GF-D8 (cell line): ENCODE results near the gene ENOX1.
"Not testable (repeated sequence)": the region's sequence is repeated elsewhere in the genome, so short reads cannot be mapped to it uniquely, and the experiment has no call there.

ENCODE experiments used
- DNase-seq: peaks from one replicate; lab custom pipeline; 2025; lab: John Stamatoyannopoulos, UW

ENOX1 gene

DNA sequence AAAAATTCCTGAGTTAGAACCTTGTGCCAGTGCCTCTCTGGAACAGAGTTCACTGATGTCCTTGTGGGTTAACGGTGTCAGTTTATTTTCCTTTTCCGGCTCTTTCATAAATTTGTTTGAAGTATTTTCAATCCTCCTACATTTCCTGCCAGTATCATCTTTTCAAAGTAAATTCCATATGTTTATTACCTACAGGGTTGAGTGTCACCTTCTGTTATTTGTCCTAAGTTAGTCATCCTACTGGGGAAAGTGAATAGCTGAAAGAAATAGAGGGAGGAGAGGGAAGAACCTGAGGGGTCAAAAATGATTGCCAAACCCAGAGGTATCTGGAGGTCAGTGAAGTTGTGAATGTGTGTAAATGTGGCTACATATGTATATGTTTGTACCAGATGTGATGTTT lies 582.2 kb downstream of the ENOX1 start:
- DNase-seq: no peak

DNA sequence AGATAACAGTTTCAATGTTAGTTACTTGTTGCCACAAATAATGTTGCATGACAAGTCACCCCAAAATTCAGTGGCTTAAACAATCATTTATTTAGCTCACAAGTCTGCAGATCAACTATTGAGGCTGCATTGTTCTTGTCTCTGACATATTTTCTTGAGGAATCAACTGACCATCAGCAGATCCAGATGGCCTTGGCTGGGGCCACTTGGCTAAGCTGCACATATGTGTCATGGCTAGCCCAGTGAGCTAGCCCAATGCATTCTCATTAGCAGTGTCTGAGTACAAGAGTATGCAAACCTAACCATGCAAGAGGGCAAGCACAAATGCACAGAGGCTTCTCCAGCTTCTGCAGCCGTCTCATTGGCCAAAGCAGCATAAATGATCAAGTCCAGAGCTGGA lies 583.0 kb downstream of the ENOX1 start:
- no peak for DNase-seq

DNA sequence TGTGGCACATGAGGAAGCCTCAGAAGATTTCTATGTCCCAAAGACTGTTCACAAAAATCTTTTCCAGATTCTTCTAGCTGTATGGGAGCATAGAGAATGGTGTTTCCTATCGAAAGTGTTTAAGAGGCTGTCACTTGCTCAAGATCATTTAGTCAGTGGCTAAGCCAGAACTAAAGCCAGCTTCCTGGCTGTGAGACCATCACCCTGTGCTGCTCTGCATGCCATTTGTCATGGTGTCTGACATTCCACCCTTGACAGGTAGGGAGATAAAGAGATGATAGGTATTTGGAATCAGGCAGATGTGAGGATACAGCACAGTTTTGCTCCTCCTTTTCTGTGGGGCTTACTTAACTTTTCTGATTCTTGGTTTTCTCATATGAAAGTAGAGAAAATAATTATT lies 586.0 kb downstream of the ENOX1 start:
- no peak for DNase-seq

DNA sequence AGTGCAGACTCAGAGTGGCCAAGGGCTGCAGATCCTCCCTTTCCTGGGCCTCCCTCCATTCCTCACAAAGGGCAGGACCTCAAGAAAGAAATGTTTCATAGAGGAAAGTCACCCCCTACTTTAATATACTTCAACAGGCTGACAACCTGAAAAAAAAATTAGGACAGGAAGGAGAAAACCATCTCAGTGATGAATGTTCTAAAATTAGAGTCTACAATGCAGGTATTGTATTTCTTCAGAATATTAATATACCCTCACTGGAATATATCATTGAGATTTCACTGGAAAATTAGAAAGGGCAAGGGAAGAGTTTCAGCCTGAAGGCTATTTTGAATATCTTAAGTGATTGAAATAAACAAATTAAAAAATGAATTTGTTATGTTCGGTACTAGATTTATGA lies 586.5 kb downstream of the ENOX1 start:
- no peak for DNase-seq

DNA sequence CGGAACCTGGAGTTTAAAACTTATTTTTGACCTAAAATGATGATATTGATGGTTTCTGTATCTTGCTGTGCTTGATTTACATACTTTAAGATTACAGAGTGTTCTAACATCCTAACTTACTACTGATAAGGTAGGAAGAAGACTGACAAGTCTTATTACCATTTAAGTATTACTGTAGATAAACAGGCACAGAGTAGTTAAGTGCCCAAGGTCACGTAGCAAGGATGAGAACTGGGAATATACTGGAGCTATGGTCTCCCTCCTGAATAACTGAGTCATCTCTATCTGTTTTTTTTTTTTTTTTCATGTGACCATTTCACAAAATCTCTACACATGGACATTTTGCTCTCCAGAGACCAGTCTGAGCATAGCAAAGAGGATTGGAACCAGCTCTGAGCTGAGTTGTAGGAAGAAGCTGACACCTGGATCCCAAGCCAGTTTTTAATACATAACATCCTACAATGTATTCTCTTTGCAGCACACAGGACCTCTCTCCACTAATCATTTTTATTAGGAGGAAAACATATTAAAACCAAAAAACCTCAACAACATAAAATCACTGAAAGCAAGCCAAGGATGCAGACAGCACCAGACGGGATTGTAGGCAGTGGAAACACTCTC lies 589.9 kb downstream of the ENOX1 start:
- DNase-seq: no peak

DNA sequence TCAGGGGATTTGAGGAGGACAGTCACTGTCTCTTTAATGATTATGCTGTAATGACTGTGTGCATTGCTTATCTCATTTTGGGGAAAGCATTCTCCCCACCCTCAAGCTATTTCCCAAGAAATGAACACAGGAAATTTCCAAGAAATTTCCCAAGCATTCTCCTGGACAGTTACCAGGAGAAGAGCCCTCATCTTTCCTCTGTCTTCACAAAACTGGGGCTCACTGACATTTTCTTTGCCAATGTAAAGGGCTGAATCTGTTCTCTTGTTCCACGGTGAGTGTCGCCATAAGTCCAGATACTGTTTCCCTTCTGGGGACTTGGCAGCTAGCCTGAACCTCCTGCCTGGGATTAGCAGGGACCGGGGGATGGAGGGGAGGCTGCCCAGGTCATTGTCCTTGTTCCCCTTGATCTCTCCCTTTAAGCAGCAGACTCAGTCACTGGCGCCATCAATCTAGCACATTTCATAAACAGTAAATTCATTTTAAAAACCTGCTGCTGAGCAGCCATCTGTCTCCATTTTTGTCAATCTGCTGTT lies 590.6 kb downstream of the ENOX1 start:
- DNase-seq: no peak

DNA sequence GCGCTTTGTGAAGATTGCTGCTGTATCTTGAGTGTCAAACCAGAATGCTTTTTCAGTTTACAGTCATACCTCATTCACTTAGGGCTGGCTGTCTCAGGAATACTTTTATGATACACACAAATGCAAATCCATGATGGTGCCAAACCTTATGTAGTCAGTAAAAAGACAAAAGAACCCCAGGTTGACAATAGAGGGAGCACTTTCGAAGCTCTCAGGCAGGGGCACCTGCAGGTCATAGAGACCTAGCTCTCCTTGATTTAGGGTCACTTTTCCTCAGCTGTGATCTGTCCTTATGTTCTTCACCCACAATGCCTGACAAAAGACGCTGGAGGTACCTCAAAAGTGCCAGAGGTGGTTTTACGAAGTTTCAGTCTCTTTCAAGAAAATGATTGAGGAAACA lies 591.2 kb downstream of the ENOX1 start:
- no peak for DNase-seq

DNA sequence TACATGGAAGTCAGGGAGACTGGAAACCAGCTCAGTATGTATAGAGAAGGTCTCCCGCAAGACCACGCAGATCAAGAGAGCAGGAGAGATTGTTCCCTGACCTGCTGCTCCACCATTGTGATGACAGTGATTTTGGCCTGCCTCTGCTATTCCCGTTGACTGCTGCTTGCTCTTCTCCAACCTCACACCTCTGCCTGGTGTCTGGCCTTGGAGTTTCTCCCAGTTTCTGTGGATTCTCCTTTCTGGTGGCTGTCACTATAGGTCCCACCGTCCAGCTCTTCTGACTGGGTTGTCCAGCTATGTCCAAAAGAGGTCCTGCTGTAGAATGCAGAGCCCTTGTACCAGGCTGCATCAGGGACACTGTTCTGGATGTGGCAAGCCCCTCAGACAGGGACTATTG lies 591.7 kb downstream of the ENOX1 start:
- no peak for DNase-seq

DNA sequence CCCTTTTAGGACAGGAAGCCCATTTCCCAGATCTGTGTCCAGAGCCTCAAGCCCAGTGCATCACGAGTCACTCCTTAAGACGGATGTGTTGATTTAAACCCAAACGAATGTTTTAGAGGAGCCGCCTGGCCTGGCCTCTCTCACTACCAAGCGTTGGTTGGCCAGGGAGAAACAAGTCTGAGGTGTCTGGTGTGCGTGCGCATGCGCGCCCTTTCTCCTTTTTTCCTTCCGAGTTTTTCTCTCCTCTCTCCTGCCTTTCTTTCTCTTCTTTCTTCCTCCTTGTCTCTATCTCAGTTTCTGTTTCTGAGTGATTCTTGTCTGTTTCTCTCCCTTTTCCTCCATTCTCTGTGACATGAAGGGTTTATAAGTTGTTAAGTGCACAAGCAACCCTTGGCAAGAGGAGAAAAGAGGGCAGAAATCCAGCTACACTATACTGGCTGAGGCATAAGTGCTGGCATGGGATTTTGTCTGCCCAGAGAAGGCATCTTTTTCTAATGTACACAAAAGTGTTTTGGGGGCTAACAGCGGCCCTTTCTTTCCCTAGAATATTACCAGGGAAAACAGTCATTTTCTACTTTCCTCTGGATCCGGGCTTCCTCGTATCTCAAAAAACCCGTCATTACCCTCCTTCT lies 592.9 kb downstream of the ENOX1 start:
- no peak for DNase-seq

DNA sequence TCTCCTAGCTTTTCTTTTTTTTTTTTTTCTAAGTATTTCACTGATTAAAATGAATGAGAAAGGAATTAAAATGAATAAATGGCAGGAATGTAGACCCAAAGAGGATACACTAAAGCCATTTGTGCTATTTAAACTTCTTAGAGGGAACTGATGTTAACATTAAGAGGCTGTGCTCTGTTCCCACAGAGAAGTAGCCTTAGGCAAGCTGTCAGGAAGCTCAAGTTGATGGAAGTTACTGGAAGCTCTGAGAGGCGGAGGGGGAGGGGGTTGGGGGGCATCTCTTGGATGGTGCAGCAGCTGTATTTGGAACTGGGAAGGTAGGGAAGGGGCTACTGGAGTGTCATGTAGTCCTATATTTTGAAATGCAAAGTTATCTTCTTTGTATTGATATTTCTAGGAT lies 595.2 kb downstream of the ENOX1 start:
- DNase-seq: no peak

DNA sequence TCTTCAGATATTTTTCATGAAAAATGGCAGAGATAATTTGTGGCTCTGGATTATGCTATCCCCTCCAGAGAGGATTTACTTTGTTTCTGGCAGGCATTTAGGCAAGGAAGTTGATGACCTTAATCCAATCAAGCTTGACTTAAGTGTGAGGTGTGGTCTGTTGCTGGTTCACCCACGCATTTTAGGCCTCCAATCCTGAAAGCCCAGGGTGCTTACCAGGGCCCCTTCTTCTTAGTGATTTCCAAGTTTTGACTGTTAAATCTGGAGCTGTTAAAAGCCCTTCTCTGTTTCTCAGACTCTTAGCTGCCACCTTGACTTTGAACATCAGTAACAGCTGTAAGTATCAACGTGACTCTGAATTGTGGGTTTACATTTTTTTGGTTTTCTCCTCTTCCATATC lies 601.5 kb downstream of the ENOX1 start:
- DNase-seq: no peak

DNA sequence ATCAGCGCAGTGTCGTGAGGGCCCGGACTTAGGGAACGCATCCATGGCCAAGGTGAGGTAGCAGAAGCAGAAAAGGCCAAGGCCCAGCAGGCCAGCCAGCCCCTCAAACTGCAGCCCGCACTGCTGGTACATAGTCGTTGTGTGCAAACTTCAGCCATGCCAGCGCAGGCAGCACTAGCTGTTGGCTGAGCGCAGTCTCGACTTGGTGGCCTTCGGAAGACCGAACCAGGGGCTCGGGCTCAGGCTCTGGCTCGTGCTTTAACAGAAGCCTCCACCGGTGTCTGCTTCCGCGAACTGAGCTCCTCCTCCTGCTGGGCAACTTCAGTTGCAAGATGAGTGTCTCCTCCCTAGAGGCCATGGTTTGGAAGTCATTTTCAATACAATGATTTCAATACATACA lies 605.9 kb downstream of the ENOX1 start:
- no peak for DNase-seq

DNA sequence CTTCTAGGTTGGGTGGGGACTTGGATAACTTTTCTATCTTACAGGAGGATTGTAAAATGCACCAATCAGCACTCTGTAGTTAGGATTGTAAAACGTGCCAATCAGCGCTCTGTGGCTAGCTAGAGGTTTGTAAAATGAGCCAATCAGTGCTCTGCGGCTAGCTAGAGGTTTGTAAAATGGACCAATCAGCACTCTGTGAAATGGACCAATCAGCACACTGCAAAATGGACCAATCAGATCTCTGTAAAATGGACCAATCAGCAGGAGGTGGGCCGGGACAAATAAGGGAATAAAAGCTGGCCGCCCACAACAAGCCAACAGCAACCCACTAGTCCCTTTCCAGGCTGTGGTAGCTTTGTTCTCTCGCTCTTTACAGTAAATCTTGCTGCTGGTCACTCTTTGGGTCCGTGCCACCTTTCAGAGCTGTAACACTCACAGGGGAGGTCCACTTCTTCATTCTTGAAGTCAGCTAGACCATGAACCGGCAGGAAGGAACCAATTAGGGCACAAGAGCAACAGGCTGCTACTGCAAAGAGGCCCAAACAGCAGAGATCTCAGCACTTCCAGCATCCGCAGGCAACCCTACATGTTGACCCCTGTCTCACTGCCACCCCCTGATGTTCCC lies 606.6 kb downstream of the ENOX1 start:
- DNase-seq: no peak

DNA sequence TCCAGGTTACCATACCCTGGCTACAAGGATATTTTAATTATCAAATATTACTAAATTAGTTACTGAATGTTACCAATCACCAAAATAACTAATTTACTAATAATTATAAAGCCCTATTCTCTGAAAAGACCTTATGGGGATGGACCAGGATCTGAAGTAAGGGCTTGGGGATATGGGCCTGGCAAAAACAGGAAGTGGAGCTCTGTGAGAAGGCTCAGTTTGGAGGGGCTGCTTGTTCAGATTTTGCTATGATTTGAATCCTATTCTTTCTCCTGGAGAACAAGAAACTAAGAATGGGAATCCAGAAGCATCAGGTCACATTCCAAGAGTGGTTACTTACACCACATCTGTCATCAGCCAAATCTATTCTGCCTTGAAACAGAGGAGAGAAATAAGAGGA lies 615.3 kb downstream of the ENOX1 start:
- no peak for DNase-seq

DNA sequence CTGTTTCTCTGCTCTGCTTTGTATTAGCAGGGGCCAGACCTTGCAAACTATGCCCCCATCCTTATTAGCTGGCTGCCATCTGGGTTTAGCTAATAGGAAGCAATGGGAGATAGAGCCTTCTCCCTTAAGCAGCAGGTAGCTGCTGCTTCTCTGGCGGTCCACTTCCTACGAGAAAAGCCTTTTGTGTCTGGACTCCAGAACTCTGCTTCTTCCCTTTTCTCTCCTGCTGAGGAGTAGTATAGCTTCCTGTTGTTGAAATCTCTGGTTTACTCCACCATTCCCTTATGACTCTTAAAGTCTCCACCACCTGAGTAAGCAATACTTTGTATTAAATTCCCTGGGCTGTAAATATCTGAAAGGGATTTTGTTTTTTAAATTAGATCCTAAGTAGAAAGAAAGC lies 616.3 kb downstream of the ENOX1 start:
- no peak for DNase-seq

DNA sequence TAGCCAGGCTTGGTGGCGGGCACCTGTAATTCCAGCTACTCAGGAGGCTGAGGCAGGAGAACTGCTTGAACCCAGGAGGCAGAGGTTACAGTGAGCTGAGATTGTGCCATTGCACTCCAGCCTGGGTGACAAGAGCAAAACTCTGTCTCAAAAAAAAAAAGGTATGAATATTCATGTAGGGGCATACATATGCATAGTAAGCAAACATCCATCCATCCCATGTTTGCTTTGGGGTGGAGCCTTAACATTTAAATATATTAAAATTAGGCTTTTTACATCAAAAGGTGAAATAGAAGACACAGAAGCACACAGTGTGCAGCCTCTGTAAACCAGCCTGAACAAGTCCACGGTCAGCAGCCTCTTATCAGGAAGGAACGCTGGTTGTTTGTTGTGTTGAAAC lies 618.3 kb downstream of the ENOX1 start:
- DNase-seq: not testable (repeated sequence)

DNA sequence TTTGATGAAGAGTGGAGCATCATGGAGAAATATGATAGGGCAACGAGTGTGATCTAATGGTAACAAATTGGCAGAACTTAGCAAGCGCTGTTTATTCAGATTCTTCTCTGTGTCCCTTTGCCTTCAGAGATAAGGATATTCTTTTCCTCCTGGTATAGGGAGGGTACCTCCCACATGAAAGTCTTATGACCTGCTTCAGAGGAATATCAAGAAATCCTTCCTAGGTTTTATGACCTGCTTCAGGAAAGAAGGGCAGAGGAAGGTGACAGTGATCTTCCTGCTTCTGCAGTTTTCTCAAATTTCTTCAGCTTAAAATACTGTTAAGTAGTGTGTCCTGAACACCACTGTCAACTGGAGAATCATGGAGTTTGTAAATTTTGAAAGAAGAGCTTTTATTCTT lies 619.0 kb downstream of the ENOX1 start:
- DNase-seq: no peak

DNA sequence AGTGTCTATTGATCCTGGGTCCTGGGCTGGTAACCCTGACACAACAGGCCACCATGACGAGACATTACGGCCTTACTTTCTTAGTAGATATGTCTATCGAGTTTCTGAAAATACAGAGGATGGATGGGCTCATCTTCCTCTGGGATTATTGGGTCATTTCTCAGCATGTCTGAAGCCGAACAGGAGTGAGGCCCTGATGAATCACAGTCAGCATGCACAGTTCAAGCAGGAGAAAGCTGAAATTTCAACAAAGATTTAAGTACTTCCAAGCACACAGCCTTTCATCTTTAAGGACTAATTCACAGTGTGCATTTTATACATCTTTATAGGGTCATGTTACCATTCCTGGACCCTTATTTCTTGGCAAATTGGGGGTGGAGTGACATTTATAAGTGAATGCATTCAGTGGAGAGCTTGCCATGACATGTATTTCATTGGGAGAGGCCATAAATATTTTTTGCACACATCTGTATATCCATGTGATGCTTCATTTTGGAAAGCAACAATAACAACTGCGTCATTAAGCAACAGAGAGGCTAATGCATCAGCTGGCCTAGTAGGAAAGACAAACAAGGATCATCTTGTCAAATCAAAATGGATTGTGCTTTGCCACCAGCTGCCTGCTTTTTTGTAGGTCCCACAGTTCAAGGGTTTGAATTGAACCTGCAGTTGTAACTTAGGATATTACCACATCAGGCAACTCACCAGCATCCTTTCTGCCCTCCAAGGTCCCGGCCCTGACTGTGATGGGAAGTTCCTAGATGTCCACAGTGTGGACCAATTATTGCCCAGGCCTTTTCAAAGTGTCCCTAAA lies 619.9 kb downstream of the ENOX1 start:
- no peak for DNase-seq
